ENCODE measurements around the gene PSMC1. TPM values are rescaled to one million over a fixed set of nuclear protein-coding genes. Genes with fewer than 3 reads are reported as not detected.

The PSMC1 gene
- total RNA-seq, 1 donor from 2014 or later, result 113 TPM

DNA sequence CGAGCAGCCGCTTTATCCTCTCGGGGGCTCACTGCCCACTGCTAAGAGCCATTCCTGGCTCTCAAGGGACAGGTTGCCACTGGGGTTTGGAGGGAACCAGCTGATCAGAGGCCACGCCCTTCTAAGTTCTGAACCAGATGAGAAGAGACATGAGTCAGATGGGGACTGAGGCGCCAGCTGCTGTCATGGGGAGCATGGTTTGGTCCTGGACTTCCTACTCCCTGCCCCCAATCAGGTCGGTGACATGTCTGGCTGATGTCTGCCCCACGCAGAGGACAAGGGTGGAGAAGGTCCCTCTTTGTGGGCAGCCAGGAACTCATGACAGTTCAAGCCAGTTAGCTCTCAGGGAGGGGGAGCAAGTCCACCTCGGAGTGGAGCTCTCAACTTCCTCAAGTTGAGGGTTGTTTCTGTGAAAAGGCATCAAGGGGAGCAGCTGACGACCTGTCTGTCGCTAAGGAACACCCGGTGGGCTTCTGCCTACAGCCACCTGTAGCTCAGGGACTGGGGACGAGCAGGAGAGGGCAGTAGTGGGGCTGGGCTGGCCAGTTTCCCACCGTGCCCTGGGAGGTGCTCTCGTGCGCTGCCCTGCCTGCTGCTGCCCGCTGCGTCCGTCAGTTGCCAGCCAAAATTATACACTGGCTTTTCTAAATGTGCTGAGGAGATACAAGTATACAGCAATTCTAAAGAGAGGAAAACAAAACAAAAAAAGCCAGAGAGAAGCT is 20.5 kb downstream of the PSMC1 start:
- H3K9me3 Mint-ChIP-seq (ENCODE audit: unreplicated experiment), result peaks cover 18% of the 10 kb centered on the region
- H3K36me3 Mint-ChIP-seq (ENCODE audit: unreplicated experiment), result no peaks in the 10 kb centered on the region
- TF ChIP-seq, protein P1, sequence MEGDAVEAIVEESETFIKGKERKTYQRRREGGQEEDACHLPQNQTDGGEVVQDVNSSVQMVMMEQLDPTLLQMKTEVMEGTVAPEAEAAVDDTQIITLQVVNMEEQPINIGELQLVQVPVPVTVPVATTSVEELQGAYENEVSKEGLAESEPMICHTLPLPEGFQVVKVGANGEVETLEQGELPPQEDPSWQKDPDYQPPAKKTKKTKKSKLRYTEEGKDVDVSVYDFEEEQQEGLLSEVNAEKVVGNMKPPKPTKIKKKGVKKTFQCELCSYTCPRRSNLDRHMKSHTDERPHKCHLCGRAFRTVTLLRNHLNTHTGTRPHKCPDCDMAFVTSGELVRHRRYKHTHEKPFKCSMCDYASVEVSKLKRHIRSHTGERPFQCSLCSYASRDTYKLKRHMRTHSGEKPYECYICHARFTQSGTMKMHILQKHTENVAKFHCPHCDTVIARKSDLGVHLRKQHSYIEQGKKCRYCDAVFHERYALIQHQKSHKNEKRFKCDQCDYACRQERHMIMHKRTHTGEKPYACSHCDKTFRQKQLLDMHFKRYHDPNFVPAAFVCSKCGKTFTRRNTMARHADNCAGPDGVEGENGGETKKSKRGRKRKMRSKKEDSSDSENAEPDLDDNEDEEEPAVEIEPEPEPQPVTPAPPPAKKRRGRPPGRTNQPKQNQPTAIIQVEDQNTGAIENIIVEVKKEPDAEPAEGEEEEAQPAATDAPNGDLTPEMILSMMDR (IDR thresholded peaks at IDR 0.05; ENCODE audit: partially characterized antibody, unreplicated experiment), result no peak
- H3K27ac Mint-ChIP-seq (ENCODE audit: unreplicated experiment), result peak overlapping the region; percentile 92
- peak; percentile 69 for DNase-seq
- peaks cover 4% of the 10 kb centered on the region for H3K27me3 Mint-ChIP-seq (ENCODE audit: unreplicated experiment)
- H3K4me1 Mint-ChIP-seq (ENCODE audit: low read depth, unreplicated experiment), result peaks cover 35% of the 10 kb centered on the region
- peak overlapping the region; percentile 63 for H3K4me3 Mint-ChIP-seq (ENCODE audit: unreplicated experiment)

DNA sequence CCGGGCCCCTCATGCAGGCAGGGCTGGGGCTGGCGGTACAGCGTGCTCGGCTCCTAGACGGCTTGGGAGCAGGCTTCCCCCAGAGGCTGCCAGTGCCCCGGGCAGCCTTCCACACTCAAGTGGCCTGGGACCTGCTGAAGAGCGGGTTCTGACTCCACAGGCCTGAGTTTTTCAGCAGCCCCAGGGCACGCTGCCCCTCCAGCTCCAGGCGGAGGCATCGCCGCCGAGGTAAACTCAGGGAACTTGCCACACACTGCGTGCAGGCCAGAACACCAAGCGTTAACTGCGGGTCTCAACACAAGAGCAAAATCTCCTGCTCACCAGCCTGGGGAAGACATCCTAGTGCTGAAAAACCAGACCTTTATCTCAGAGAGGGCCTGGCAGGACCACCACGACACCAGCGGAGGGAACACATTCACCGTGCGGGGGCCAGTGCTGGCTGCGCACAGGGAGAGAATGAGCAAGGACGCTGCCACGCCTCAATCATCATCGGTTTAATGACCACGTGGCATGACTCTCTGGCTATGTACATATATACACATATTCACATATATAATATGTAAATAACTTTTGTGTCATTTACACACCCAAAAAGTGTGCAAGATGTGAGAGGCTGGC is 21.3 kb downstream of the PSMC1 start:
- H3K4me1 Mint-ChIP-seq (ENCODE audit: low read depth, unreplicated experiment), result peaks cover 40% of the 10 kb centered on the region
- peaks cover 18% of the 10 kb centered on the region for H3K9me3 Mint-ChIP-seq (ENCODE audit: unreplicated experiment)
- H3K4me3 Mint-ChIP-seq (ENCODE audit: unreplicated experiment), result no peak overlapping the region
- H3K27ac Mint-ChIP-seq (ENCODE audit: unreplicated experiment), result peak overlapping the region; percentile 8
- peak; percentile 40 for DNase-seq
- TF ChIP-seq, protein P1 (IDR thresholded peaks at IDR 0.05; ENCODE audit: partially characterized antibody, unreplicated experiment), result no peak
- peaks cover 4% of the 10 kb centered on the region for H3K27me3 Mint-ChIP-seq (ENCODE audit: unreplicated experiment)
- H3K36me3 Mint-ChIP-seq (ENCODE audit: unreplicated experiment), result no peaks in the 10 kb centered on the region

DNA sequence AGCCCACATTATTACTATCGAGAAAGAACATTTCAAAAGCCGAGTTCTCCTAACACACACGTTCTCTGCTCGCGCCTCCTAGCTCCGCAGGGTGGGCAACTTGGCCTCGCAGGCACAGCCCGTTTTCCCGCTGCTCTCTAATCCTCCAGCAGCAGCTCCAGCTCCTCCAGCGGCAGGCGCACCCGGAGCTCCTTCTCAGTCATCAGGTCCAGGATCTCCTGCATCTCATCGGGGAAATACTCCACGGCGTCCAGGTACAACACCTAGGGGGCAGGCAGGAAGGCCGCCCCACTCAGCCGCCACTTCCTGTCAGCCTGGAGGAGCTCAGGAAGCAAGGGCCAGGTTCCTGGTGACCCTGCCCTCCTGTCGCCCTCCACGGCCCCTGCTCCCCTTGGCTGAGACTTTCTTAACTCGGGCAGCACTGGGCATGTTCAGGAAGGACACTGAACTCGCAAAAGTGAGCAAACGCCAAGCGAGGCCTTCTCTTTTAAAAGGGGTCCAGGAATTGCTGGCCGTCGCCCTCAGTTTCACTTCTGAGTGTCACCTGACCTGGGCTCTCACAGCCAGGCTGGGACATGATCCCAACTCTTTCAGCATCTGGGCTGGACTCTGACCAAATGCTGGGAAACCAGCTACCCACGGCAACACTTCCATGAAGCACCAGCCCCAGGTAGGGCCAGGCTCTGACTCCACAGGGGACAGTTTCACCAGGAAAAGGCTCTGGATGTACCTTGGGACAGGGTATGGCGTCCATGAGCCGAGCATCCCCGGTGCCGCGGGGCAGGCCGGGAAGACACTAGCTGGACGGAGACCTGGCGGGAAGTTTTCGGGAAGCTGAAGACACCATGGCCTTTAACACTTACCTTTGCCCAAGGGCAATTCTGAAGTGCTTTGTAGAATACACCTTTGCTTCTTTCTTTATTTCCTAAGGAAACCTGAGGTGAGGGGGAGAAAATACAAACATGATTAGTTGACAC is 22.1 kb downstream of the PSMC1 start:
- no peak overlapping the region for H3K27ac Mint-ChIP-seq (ENCODE audit: unreplicated experiment)

DNA sequence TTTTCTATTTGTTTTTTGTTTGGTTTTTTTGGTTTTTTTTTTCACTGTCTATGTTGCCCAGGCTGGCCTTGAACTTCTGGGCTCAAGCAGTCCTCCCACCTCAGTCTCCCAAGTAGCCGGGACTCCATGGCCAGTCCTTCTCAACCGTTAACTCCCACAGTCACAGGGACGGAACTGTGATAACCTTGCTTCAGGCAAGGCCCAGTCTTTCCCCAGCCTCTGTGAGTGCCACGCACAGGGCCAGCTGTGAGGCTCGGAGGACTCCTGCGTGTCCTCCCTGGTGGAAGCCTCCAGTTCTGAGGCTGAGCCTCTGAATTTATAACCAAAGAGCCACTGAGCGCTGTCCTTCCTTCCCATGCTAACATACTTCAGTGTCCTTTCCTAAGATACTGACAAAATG is 23.7 kb downstream of the PSMC1 start:
- TF ChIP-seq, protein P1 (IDR thresholded peaks at IDR 0.05; ENCODE audit: partially characterized antibody, unreplicated experiment), result no peak
- peaks cover 40% of the 10 kb centered on the region for H3K4me1 Mint-ChIP-seq (ENCODE audit: low read depth, unreplicated experiment)
- no peaks in the 10 kb centered on the region for H3K36me3 Mint-ChIP-seq (ENCODE audit: unreplicated experiment)
- H3K4me3 Mint-ChIP-seq (ENCODE audit: unreplicated experiment), result no peak overlapping the region
- peaks cover 14% of the 10 kb centered on the region for H3K9me3 Mint-ChIP-seq (ENCODE audit: unreplicated experiment)
- peaks cover 4% of the 10 kb centered on the region for H3K27me3 Mint-ChIP-seq (ENCODE audit: unreplicated experiment)
- no peak for DNase-seq
- H3K27ac Mint-ChIP-seq (ENCODE audit: unreplicated experiment), result no peak overlapping the region

More for the DNA sequence above, 22.1 kb downstream of the PSMC1 start:
- peaks cover 4% of the 10 kb centered on the region for H3K27me3 Mint-ChIP-seq (ENCODE audit: unreplicated experiment)
- H3K36me3 Mint-ChIP-seq (ENCODE audit: unreplicated experiment), result no peaks in the 10 kb centered on the region
- no peak overlapping the region for H3K4me3 Mint-ChIP-seq (ENCODE audit: unreplicated experiment)
- peaks cover 18% of the 10 kb centered on the region for H3K9me3 Mint-ChIP-seq (ENCODE audit: unreplicated experiment)
- H3K4me1 Mint-ChIP-seq (ENCODE audit: low read depth, unreplicated experiment), result peaks cover 45% of the 10 kb centered on the region
- no peak for DNase-seq
- TF ChIP-seq, protein P1 (IDR thresholded peaks at IDR 0.05; ENCODE audit: partially characterized antibody, unreplicated experiment), result no peak

Measured in glutamatergic neuron (in vitro differentiated cells).